ENCODE measurements around the gene AGBL4.
"Not testable (repeated sequence)": the region's sequence is repeated elsewhere in the genome, so short reads cannot be mapped to it uniquely, and the experiment has no call there.

DNA sequence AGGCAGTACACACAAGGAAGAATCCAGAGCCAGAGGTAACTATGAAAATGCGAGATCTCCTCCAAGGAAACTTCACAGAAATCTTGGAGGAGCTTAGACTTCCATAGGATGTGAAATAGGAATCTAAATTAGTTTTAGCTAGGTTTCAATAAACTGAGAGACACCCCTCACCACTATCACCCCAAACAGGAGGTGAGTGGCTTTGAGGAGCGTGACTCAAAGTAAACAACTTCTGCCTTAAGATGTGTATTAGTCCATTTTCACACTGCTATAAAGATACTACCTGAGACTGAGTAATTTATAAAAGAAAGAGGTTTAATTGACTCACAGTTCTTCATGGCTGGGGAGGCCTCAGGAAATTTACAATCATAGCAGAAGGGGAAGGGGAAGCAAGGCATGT lies 703.3 kb downstream of the AGBL4 start:
- TF ChIP-seq, protein P1, sequence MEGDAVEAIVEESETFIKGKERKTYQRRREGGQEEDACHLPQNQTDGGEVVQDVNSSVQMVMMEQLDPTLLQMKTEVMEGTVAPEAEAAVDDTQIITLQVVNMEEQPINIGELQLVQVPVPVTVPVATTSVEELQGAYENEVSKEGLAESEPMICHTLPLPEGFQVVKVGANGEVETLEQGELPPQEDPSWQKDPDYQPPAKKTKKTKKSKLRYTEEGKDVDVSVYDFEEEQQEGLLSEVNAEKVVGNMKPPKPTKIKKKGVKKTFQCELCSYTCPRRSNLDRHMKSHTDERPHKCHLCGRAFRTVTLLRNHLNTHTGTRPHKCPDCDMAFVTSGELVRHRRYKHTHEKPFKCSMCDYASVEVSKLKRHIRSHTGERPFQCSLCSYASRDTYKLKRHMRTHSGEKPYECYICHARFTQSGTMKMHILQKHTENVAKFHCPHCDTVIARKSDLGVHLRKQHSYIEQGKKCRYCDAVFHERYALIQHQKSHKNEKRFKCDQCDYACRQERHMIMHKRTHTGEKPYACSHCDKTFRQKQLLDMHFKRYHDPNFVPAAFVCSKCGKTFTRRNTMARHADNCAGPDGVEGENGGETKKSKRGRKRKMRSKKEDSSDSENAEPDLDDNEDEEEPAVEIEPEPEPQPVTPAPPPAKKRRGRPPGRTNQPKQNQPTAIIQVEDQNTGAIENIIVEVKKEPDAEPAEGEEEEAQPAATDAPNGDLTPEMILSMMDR (IDR thresholded peaks at IDR 0.05; ENCODE audit: low read length), result not testable (repeated sequence)
- TF ChIP-seq EZH2 (IDR thresholded peaks at IDR 0.05; ENCODE audit: borderline replicate concordance, low read length), result not testable (repeated sequence)

All from OCI-LY1 (cell line).